GM18867 (cell line): ENCODE data around the gene XPNPEP3.
A peak's percentile ranks its signal among the peaks of the same experiment; 100 is the strongest.
"Not testable (repeated sequence)": the region's sequence is repeated elsewhere in the genome, so short reads cannot be mapped to it uniquely, and the experiment has no call there.

ENCODE experiments used
- ATAC-seq: cut with Tn5 transposase; IDR thresholded peaks from one replicate; pipeline ENCODE4 v1.9.1; 2021; ENCODE audit warnings: mild to moderate bottlenecking, moderate library complexity; ENCODE audit not compliant: unreplicated experiment

The XPNPEP3 gene

GRCh38 chr22:40856513-40857308, at the start of gene XPNPEP3, which contains the start of gene ST13:
Gene XPNPEP3 (plus strand): TSS chr22:40857148. CDS start chr22:40857182, 34 bp downstream.
Gene ST13 (minus strand): TSS chr22:40856639. CDS start chr22:40856540, 99 bp downstream.
- peak; percentile 87 for ATAC-seq

GRCh38 chr22:40808018-40808841, 48.7 kb upstream of the XPNPEP3 start:
- ATAC-seq = no peak

GRCh38 chr22:40813912-40814315, 43.0 kb upstream of the XPNPEP3 start:
- ATAC-seq = no peak

GRCh38 chr22:40817737-40818136, 39.2 kb upstream of the XPNPEP3 start:
- ATAC-seq = no peak

GRCh38 chr22:40818192-40818746, 38.7 kb upstream of the XPNPEP3 start:
- no peak for ATAC-seq

- ATAC-seq = peak; percentile 75
Observed at GRCh38 chr22:40818747-40819598, 38.0 kb upstream of the XPNPEP3 start, which contains the start of gene SLC25A17. Gene SLC25A17 (minus strand): TSS chr22:40819346. CDS start chr22:40819248, 98 bp downstream.

GRCh38 chr22:40819599-40820140, 37.3 kb upstream of the XPNPEP3 start:
- no peak for ATAC-seq

- ATAC-seq = no peak
Observed at GRCh38 chr22:40823426-40823825, 33.5 kb upstream of the XPNPEP3 start.

- not testable (repeated sequence) for ATAC-seq
Observed at GRCh38 chr22:40826292-40826691, 30.7 kb upstream of the XPNPEP3 start.

- ATAC-seq = no peak
Observed at GRCh38 chr22:40826984-40827741, 29.8 kb upstream of the XPNPEP3 start.

GRCh38 chr22:40829131-40829530, 27.8 kb upstream of the XPNPEP3 start:
- no peak for ATAC-seq

GRCh38 chr22:40834619-40835018, 22.3 kb upstream of the XPNPEP3 start:
- no peak for ATAC-seq

- no peak for ATAC-seq
Observed at GRCh38 chr22:40838486-40838885, 18.5 kb upstream of the XPNPEP3 start.

GRCh38 chr22:40844951-40845350, 12.0 kb upstream of the XPNPEP3 start:
- no peak for ATAC-seq

- ATAC-seq = not testable (repeated sequence)
Observed at GRCh38 chr22:40845816-40846215, 11.1 kb upstream of the XPNPEP3 start.

GRCh38 chr22:40853333-40853732, 3.6 kb upstream of the XPNPEP3 start:
- ATAC-seq = no peak

- ATAC-seq = no peak
Observed at GRCh38 chr22:40853961-40854360, 3.0 kb upstream of the XPNPEP3 start.

GRCh38 chr22:40855071-40855978, 1.6 kb upstream of the XPNPEP3 start:
- ATAC-seq = no peak
